ENCODE measurements around the gene LRRC8A. TPM values are rescaled to one million over a fixed set of nuclear protein-coding genes. Genes with fewer than 3 reads are reported as not detected.
A peak's percentile ranks its signal among the peaks of the same experiment; 100 is the strongest.

LRRC8A gene
- total RNA-seq, 4 donors from 2014 or later = 39.5 to 94.2 (median 55.6) TPM

DNA sequence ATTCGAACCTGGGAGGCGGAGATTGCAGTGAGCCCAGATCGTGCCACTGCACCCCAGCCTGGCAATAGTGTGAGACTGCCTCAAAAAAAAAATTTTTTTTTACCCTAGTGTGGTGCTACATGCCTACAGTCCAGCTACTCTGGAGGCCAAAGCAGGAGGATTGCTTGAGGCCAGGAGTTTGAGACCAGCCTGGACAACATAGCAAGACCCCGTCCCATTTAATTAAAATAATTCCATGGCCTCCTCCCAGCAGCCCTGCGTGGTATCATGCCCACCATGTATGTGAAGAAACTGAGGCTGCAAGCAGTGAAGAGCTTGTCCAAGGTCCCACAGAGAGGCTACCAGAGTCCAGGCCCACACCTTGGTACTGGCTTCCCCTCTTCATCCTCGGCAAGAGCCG, 19.4 kb downstream of the LRRC8A start:
- H3K36me3 ChIP-seq = peaks cover 0 to 58% (median 42%) of the 10 kb centered on the region in 4 donors
- no peak for DNase-seq (ENCODE audit: extremely low spot score)
- H3K4me3 ChIP-seq = no peak overlapping the region
- WGBS = 85% methylated on average over 7 of the region's 7 CpGs
- H3K9me3 ChIP-seq = no peaks in the 10 kb centered on the region
- TF ChIP-seq POLR2A (IDR thresholded peaks at IDR 0.05; ENCODE audit: low read depth) (no peak), EP300 (IDR thresholded peaks at IDR 0.05) (no peak), POLR2AphosphoS5 (IDR thresholded peaks at IDR 0.05) (no peak)
- TF ChIP-seq, protein P1, sequence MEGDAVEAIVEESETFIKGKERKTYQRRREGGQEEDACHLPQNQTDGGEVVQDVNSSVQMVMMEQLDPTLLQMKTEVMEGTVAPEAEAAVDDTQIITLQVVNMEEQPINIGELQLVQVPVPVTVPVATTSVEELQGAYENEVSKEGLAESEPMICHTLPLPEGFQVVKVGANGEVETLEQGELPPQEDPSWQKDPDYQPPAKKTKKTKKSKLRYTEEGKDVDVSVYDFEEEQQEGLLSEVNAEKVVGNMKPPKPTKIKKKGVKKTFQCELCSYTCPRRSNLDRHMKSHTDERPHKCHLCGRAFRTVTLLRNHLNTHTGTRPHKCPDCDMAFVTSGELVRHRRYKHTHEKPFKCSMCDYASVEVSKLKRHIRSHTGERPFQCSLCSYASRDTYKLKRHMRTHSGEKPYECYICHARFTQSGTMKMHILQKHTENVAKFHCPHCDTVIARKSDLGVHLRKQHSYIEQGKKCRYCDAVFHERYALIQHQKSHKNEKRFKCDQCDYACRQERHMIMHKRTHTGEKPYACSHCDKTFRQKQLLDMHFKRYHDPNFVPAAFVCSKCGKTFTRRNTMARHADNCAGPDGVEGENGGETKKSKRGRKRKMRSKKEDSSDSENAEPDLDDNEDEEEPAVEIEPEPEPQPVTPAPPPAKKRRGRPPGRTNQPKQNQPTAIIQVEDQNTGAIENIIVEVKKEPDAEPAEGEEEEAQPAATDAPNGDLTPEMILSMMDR (IDR thresholded peaks at IDR 0.05) = no peak
- H3K4me1 ChIP-seq = peaks cover 41 to 54% (median 49%) of the 10 kb centered on the region in 4 donors
- peak overlapping the region; percentile 23 to 72 (median 56) for H3K27ac ChIP-seq (replicated peaks in 1 of 4)
- intact Hi-C loops (cut with DNase I) = no loop called here
- no peaks in the 10 kb centered on the region for H3K27me3 ChIP-seq

DNA sequence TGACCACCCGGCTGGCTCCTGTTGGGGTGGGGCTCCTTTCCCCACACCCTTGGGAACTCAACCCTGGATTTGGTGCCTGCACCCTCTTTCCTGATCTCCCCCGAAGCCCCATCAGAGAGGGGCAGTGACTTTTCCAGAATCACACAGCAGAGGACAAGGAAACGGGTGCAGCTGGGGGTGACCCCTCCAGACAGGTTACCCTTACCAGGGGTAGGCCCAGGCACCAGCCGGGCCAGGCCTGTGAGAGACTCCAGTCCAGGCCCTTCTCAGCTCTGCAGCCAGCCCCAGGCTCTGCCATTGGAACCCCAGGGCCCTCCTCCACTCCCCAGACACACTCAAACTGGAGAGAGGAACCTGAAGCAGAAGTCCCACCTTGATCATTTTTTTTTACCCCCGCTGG, 19.9 kb downstream of the LRRC8A start:
- Histone ChIP-seq H3K36me3 (peaks cover 0 to 58% (median 39%) of the 10 kb centered on the region in 4 donors), H3K9me3 (no peaks in the 10 kb centered on the region), H3K27ac (replicated peaks in 1 of 4) (peak overlapping the region; percentile 23 to 72 (median 56)), H3K4me3 (no peak overlapping the region), H3K4me1 (peaks cover 41 to 54% (median 49%) of the 10 kb centered on the region in 4 donors), H3K27me3 (no peaks in the 10 kb centered on the region)
- TF ChIP-seq POLR2AphosphoS5 (IDR thresholded peaks at IDR 0.05) (no peak), POLR2A (IDR thresholded peaks at IDR 0.05; ENCODE audit: low read depth) (no peak), EP300 (IDR thresholded peaks at IDR 0.05) (no peak)
- TF ChIP-seq, protein P1 (IDR thresholded peaks at IDR 0.05) = no peak
- 88% methylated on average over 4 of the region's 5 CpGs for WGBS
- intact Hi-C loops (cut with DNase I) = no loop called here
- no peak for DNase-seq (ENCODE audit: extremely low spot score)

DNA sequence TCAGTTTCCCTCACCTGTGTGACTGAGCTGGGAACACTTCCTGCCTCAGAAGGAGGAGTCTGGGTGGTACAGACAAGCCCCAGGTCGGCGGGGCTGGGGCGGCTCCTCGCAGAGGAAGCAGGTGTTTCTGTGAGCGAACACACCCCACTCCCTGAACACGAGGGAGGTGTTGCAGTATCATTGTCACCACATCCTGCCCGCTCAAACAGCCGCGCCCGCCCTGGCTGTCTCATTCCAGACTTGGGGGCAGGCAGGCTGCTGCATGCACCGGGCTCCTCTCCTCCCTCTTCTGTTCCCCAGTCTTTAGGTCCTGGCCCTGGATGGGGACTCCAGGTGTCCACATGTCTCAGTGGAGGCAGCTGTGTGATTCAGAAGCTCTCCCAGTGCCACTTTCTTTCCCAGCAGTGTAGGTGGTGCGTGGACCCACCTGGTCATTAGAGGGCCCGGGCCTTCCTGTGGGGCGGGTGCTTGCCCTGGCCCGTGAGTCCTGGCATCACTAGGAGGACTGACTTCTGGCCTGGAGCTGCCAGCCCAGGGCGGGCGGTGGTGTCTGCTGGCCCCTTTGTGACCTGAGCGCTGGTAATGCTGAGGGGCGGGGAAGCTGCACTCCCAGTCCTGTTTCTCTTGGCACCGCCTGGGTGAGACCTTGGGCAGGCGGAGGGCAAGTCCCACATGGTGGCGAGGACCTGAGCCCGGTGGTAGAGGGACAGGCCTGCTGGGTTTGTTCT, 20.6 kb downstream of the LRRC8A start:
- H3K9me3 ChIP-seq = no peaks in the 10 kb centered on the region
- TF ChIP-seq EP300 (IDR thresholded peaks at IDR 0.05) (no peak), POLR2AphosphoS5 (IDR thresholded peaks at IDR 0.05) (peak; percentile 52 to 58), POLR2A (IDR thresholded peaks at IDR 0.05; ENCODE audit: low read depth) (no peak)
- TF ChIP-seq, protein P1 (IDR thresholded peaks at IDR 0.05) = no peak
- no peak overlapping the region for H3K4me3 ChIP-seq
- no peaks in the 10 kb centered on the region for H3K27me3 ChIP-seq
- WGBS = 67% methylated on average over 19 of the region's 23 CpGs
- peak overlapping the region; percentile 45 to 72 (median 56) for H3K27ac ChIP-seq (replicated peaks in 1 of 4)
- peaks cover 41 to 54% (median 49%) of the 10 kb centered on the region in 4 donors for H3K4me1 ChIP-seq
- no peak for DNase-seq (ENCODE audit: extremely low spot score)
- intact Hi-C loops (cut with DNase I) = no loop called here
- H3K36me3 ChIP-seq = peaks cover 6 to 58% (median 38%) of the 10 kb centered on the region in 4 donors

DNA sequence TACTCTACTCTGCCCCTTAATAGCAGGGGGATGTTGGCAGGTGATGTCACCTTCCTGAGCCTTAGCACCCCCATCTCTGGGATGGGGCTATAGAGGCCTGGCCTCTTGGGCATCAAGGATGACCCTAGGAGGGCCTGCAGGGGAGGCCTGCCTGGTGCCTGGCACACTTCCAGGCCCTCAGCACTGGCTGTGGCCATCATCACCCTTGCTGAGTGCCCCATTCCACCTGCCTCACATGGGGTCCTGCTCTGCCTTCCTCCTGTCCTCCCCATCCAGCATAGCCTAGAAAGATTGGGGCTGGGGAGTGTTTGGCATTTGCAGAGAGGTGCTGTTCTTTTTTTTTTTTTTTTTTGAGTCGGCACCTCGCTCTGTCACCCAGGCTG, 21.1 kb downstream of the LRRC8A start:
- H3K9me3 ChIP-seq = no peaks in the 10 kb centered on the region
- no peak for DNase-seq (ENCODE audit: extremely low spot score)
- no peak for TF ChIP-seq POLR2AphosphoS5 (IDR thresholded peaks at IDR 0.05)
- TF ChIP-seq, protein P1 (IDR thresholded peaks at IDR 0.05) = no peak
- TF ChIP-seq EP300 (IDR thresholded peaks at IDR 0.05) = no peak
- TF ChIP-seq POLR2A (IDR thresholded peaks at IDR 0.05; ENCODE audit: low read depth) = no peak
- no peak overlapping the region for H3K4me3 ChIP-seq
- intact Hi-C loops (cut with DNase I) = no loop called here
- WGBS = 97% methylated on average over 2 of the region's 2 CpGs
- peaks cover 40 to 54% (median 49%) of the 10 kb centered on the region in 4 donors for H3K4me1 ChIP-seq
- H3K36me3 ChIP-seq = peaks cover 12 to 60% (median 42%) of the 10 kb centered on the region in 4 donors
- H3K27ac ChIP-seq (replicated peaks in 1 of 4) = peak overlapping the region; percentile 45 to 72 (median 56)
- no peaks in the 10 kb centered on the region for H3K27me3 ChIP-seq
